ENCODE measurements around the gene HSPB2. TPM values are rescaled to one million over a fixed set of nuclear protein-coding genes. Genes with fewer than 3 reads are reported as not detected.
"Not testable (repeated sequence)": the region's sequence is repeated elsewhere in the genome, so short reads cannot be mapped to it uniquely, and the experiment has no call there.

Gene HSPB2
- total RNA-seq, 1 donor from 2014 or later: 36.5 TPM

- Histone ChIP-seq H3K27me3 (ENCODE audit: low read depth) (no peaks in the 10 kb centered on the region), H3K4me1 (peaks cover 29% of the 10 kb centered on the region), H3K27ac (replicated peaks) (no peak overlapping the region), H3K4me3 (no peak overlapping the region), H3K36me3 (no peaks in the 10 kb centered on the region), H3K9me3 (replicated peaks) (no peaks in the 10 kb centered on the region)
- no peak for TF ChIP-seq CTCF (IDR thresholded peaks at IDR 0.05; ENCODE audit: borderline replicate concordance)
- intact Hi-C loops (cut with micrococcal nuclease): loop anchor here (5.0 kb wide), 1 partner anchor 47 kb away; no protein-coding TSS in a partner anchor
- no peak for DNase-seq
Measured at GRCh38 chr11:111930472-111930871, 17.9 kb downstream of the HSPB2 start.

- no peak for TF ChIP-seq CTCF (IDR thresholded peaks at IDR 0.05; ENCODE audit: borderline replicate concordance)
- H3K4me1 ChIP-seq: peaks cover 33% of the 10 kb centered on the region
- no peak overlapping the region for H3K27ac ChIP-seq (replicated peaks)
- intact Hi-C loops (cut with micrococcal nuclease): loop anchor here (5.0 kb wide), 1 partner anchor 45 kb away; no protein-coding TSS in a partner anchor
- H3K36me3 ChIP-seq: no peaks in the 10 kb centered on the region
- no peaks in the 10 kb centered on the region for H3K9me3 ChIP-seq (replicated peaks)
- H3K27me3 ChIP-seq (ENCODE audit: low read depth): no peaks in the 10 kb centered on the region
- no peak overlapping the region for H3K4me3 ChIP-seq
- no peak for DNase-seq
Measured at GRCh38 chr11:111932611-111932950, 20.0 kb downstream of the HSPB2 start.

- H3K36me3 ChIP-seq; H3K4me3 ChIP-seq; DNase-seq; H3K9me3 ChIP-seq (replicated peaks); H3K27ac ChIP-seq (replicated peaks); H3K27me3 ChIP-seq (ENCODE audit: low read depth): not testable (repeated sequence)
- intact Hi-C loops (cut with micrococcal nuclease): loop anchor here (5.0 kb wide), 1 partner anchor 44 kb away; no protein-coding TSS in a partner anchor
- peaks cover 38% of the 10 kb centered on the region for H3K4me1 ChIP-seq
Measured at GRCh38 chr11:111933176-111933575, 20.6 kb downstream of the HSPB2 start.

- no peaks in the 10 kb centered on the region for H3K9me3 ChIP-seq (replicated peaks)
- no peaks in the 10 kb centered on the region for H3K36me3 ChIP-seq
- H3K4me3 ChIP-seq: no peak overlapping the region
- H3K27ac ChIP-seq (replicated peaks): peak overlapping the region; percentile 3
- no peak for DNase-seq
- H3K27me3 ChIP-seq (ENCODE audit: low read depth): no peaks in the 10 kb centered on the region
- H3K4me1 ChIP-seq: peaks cover 44% of the 10 kb centered on the region
- TF ChIP-seq CTCF (IDR thresholded peaks at IDR 0.05; ENCODE audit: borderline replicate concordance): no peak
- intact Hi-C loops (cut with micrococcal nuclease): loop anchor here (5.0 kb wide), 1 partner anchor 43 kb away; no protein-coding TSS in a partner anchor
Measured at GRCh38 chr11:111933872-111934271, 21.3 kb downstream of the HSPB2 start.

- H3K4me3 ChIP-seq: no peak overlapping the region
- no peaks in the 10 kb centered on the region for H3K27me3 ChIP-seq (ENCODE audit: low read depth)
- peak overlapping the region; percentile 3 for H3K27ac ChIP-seq (replicated peaks)
- no peak for DNase-seq
- H3K4me1 ChIP-seq: peaks cover 49% of the 10 kb centered on the region
- intact Hi-C loops (cut with micrococcal nuclease): loop anchor here (5.0 kb wide), 1 partner anchor 43 kb away; no protein-coding TSS in a partner anchor
- H3K9me3 ChIP-seq (replicated peaks): no peaks in the 10 kb centered on the region
- no peaks in the 10 kb centered on the region for H3K36me3 ChIP-seq
- no peak for TF ChIP-seq CTCF (IDR thresholded peaks at IDR 0.05; ENCODE audit: borderline replicate concordance)
Measured at GRCh38 chr11:111934306-111934705, 21.8 kb downstream of the HSPB2 start.

- Histone ChIP-seq H3K4me3 (peak overlapping the region; percentile 79), H3K4me1 (peaks cover 61% of the 10 kb centered on the region), H3K36me3 (no peaks in the 10 kb centered on the region), H3K27me3 (ENCODE audit: low read depth) (no peaks in the 10 kb centered on the region), H3K27ac (replicated peaks) (peak overlapping the region; percentile 86), H3K9me3 (replicated peaks) (no peaks in the 10 kb centered on the region)
- intact Hi-C loops (cut with micrococcal nuclease): no loop called here
- TF ChIP-seq CTCF (IDR thresholded peaks at IDR 0.05; ENCODE audit: borderline replicate concordance): no peak
- no peak for DNase-seq
Measured at GRCh38 chr11:111935317-111936039, 22.9 kb downstream of the HSPB2 start.

Measured in left ventricle myocardium inferior (tissue), 1 donor.